Endothelial cell of umbilical vein (primary cell): ENCODE results near the gene DDX59.

Experiments used
- CTCF ChIP-seq, 2 donors: IDR thresholded peaks; 1 replicate in 1 of 2; 2 replicates in 1 of 2; pipeline ENCODE4 v1.5.1; 2011; ENCODE audit warnings: low read length in 2 of 2, mild to moderate bottlenecking in 2 of 2, moderate library complexity in 2 of 2, control low read depth in 1 of 2, inconsistent platforms in 1 of 2, low read depth in 1 of 2; ENCODE audit not compliant: insufficient read depth in 1 of 2; ENCODE audit errors: extremely low read depth in 1 of 2
- EZH2 ChIP-seq: IDR thresholded peaks from 2 replicates; pipeline ENCODE4 v1.6.1; 2012; ENCODE audit warnings: borderline replicate concordance, low read depth, mild to moderate bottlenecking, moderate library complexity, low read length, inconsistent platforms; ENCODE audit not compliant: severe bottlenecking
- FOS ChIP-seq: IDR thresholded peaks from 2 replicates; pipeline ENCODE4 v1.6.1; 2011; ENCODE audit warnings: mild to moderate bottlenecking, low read length, moderate library complexity, borderline replicate concordance; ENCODE audit not compliant: insufficient read depth

DNA sequence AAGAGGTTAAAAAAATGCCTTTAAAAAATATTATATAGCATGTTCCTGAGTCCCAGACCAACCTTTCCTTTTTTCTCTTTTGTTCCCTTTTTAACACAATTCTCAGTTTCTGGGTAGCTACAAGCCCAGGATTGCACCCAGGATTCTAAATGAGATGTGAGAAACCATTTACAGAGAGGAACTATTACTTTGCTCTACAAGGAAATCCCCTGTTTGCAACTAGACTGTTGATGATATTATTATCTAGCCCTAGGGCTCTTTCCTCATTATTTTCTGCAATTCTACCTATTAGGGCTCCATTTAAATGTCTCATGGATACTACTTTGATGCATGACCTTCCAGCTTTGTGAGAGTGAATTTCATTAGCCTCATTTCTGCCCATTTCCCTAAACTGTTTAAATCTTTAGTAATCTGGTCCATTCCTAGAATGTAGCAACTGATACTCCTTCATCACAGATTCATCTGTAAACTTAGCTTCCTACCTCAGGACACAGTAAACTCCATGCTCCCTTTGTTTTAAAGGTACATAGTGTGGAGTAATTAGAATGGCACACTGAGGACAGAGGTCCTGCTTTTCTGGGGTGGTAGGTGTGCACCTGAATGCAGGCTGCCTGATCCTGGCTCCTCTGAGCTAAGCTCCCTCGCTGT is 42.0 kb downstream of the DDX59 start:
- TF ChIP-seq FOS = no peak
- TF ChIP-seq CTCF (IDR thresholded peaks at IDR 0.05; ENCODE audit: extremely low read depth in 1 of 2, insufficient read depth in 1 of 2, low read depth in 1 of 2, low read length in 2 of 2) = no peak
- TF ChIP-seq EZH2 = no peak
